K562 (cell line): Measurements from ENCODE around the gene MS4A8. TPM values are rescaled to one million over a fixed set of nuclear protein-coding genes. Genes with fewer than 3 reads are reported as not detected.

Source experiments
- BMI1 ChIP-seq: fragments of 150-350 bp; IDR thresholded peaks from 2 replicates; pipeline ENCODE4 v1.6.1; 2014; ENCODE audit warnings: low read length
- CBX2 ChIP-seq: fragments of 200-600 bp; sonication (generic); IDR thresholded peaks from one replicate; pipeline ENCODE4 v1.6.1; 2012; ENCODE audit warnings: mild to moderate bottlenecking, low read length, inconsistent platforms; ENCODE audit not compliant: insufficient read depth, poor library complexity, severe bottlenecking
- CTBP1 ChIP-seq: fragments of 450-650 bp; IDR thresholded peaks from 2 replicates; pipeline ENCODE4 v1.6.1; 2016; ENCODE audit warnings: borderline replicate concordance
- FOXJ2 ChIP-seq: fragments of 200-800 bp; sonication (Bioruptor generic); IDR thresholded peaks from 2 replicates; pipeline ENCODE4 v1.6.1; 2016; ENCODE audit warnings: missing genetic modification characterization, missing compliant biosample characterization
- GABPB1 ChIP-seq: sonication (generic); formaldehyde crosslinking; IDR thresholded peaks from 2 replicates; pipeline ENCODE4 v1.8.0; 2022; ENCODE audit warnings: mild to moderate bottlenecking, missing genetic modification reagents
- MYC ChIP-seq, 2 experiments: fragments of 250-450 bp in 1 of 2; sonication (Bioruptor Pico) in 1 of 2; IDR thresholded peaks; 2 replicates each; pipeline versions ENCODE4 v1.5.1 to v1.6.1; 2012 to 2021; ENCODE audit warnings: low read depth in 2 of 2, borderline replicate concordance in 1 of 2, improper control_type of control experiment in 1 of 2, low read length in 1 of 2, mild to moderate bottlenecking in 1 of 2, moderate library complexity in 1 of 2
- NCOA1 ChIP-seq: fragments of 450-650 bp; IDR thresholded peaks from 2 replicates; pipeline ENCODE4 v1.6.1; 2016; ENCODE audit warnings: low read depth
- NR1H2 ChIP-seq: sonication (generic); formaldehyde crosslinking; IDR thresholded peaks from 2 replicates; pipeline ENCODE4 v1.4.0; 2020; ENCODE audit warnings: mild to moderate bottlenecking, missing genetic modification reagents
- NR3C1 ChIP-seq: sonication (generic); formaldehyde crosslinking; IDR thresholded peaks from 2 replicates; pipeline ENCODE4 v1.8.1; 2022; ENCODE audit warnings: missing genetic modification reagents
- PTTG1 ChIP-seq: fragments of 450-650 bp; IDR thresholded peaks from 2 replicates; pipeline ENCODE4 v1.6.1; 2016; ENCODE audit warnings: low read depth, mild to moderate bottlenecking, missing genetic modification characterization, missing compliant biosample characterization
- RBM25 ChIP-seq: fragments of 200-400 bp; formaldehyde crosslinking; IDR thresholded peaks from 2 replicates; pipeline ENCODE4 v1.6.1; 2018; ENCODE audit warnings: low read length, low read depth, moderate library complexity; ENCODE audit not compliant: severe bottlenecking
- SOX6 ChIP-seq: fragments of 450-650 bp; IDR thresholded peaks from 2 replicates; pipeline ENCODE4 v1.6.1; 2014; ENCODE audit warnings: mild to moderate bottlenecking
- STAT5A ChIP-seq: IDR thresholded peaks from 2 replicates; pipeline ENCODE4 v1.6.1; 2012; ENCODE audit warnings: low read length, inconsistent platforms, borderline replicate concordance
- TEAD2 ChIP-seq: fragments of 450-650 bp; IDR thresholded peaks from 2 replicates; pipeline ENCODE4 v1.6.1; 2016; ENCODE audit warnings: missing genetic modification characterization, control low read depth, missing compliant biosample characterization
- ZNF23 ChIP-seq: fragments of 250-450 bp; sonication (Bioruptor Pico); IDR thresholded peaks from 2 replicates; pipeline ENCODE4 v1.4.0; 2020; ENCODE audit warnings: mild to moderate bottlenecking
- ZNF431 ChIP-seq: sonication (generic); formaldehyde crosslinking; IDR thresholded peaks from 2 replicates; pipeline ENCODE4 v1.8.0; 2022; ENCODE audit warnings: mild to moderate bottlenecking, missing genetic modification reagents
- ZNF717 ChIP-seq: fragments of 250-450 bp; sonication (Bioruptor Pico); IDR thresholded peaks from 2 replicates; pipeline ENCODE4 v1.5.0; 2021
- ZNF75A ChIP-seq: fragments of 450-650 bp; formaldehyde crosslinking; IDR thresholded peaks from 2 replicates; pipeline ENCODE4 v1.4.0; 2020; ENCODE audit warnings: mild to moderate bottlenecking
- ZNF785 ChIP-seq: fragments of 250-450 bp; sonication (Bioruptor Pico); IDR thresholded peaks from 2 replicates; pipeline ENCODE4 v1.4.0; 2020; ENCODE audit warnings: mild to moderate bottlenecking
- polyA plus RNA-seq, 8 experiments: library from polyadenylated mRNA; depleted of rRNA in 4 of 8; stranded (reverse) in 5 of 8; unstranded in 3 of 8; fragments of >200 nt; fragmentation: Nextera tagmentation in 2 of 8; fragmentation: Illumina TruSeq in 1 of 8; extraction: Ambion mirVana in 2 of 8; extraction: Trizol in 1 of 8; gene quantifications; 2 replicates each; pipeline versions ENCODE4 v1.2.1 to v1.2.3, GENCODE V29; 2011 to 2014; ENCODE audit warnings: inconsistent platforms in 1 of 8, missing spikeins in 1 of 8
- total RNA-seq, 7 experiments: library from RNA; depleted of rRNA in 6 of 7; stranded (reverse); fragments of >200 nt in 6 of 7; fragmentation: Illumina TruSeq in 2 of 7; extraction: Trizol in 2 of 7; gene quantifications; 2 replicates each; pipeline versions ENCODE4 v1.2.1 to v1.2.3, GENCODE V29; 2011 to 2021; ENCODE audit warnings: low replicate concordance in 1 of 7
- TF ChIP-seq, protein P1 (sequence below): fragments of 250-450 bp; sonication (Bioruptor Pico); IDR thresholded peaks from 2 replicates; pipeline ENCODE4 v1.4.0; 2020; ENCODE audit warnings: borderline replicate concordance
- TF ChIP-seq, protein P2 (sequence below): fragments of 250-450 bp; sonication (Bioruptor Pico); IDR thresholded peaks from 2 replicates; pipeline ENCODE4 v1.4.0; 2020; ENCODE audit warnings: mild to moderate bottlenecking, moderate library complexity, borderline replicate concordance
- TF ChIP-seq, protein P3 (sequence below): fragments of 450-650 bp; formaldehyde crosslinking; IDR thresholded peaks from 2 replicates; pipeline ENCODE4 v1.4.0; 2022; ENCODE audit warnings: mild to moderate bottlenecking, moderate library complexity
- TF ChIP-seq, protein P4 (sequence below), 2 experiments: fragments of 250-450 bp in 1 of 2; fragments of 450-650 bp in 1 of 2; sonication (Bioruptor Pico) in 1 of 2; IDR thresholded peaks; 2 replicates each; pipeline versions ENCODE4 v1.6.1 to v1.8.0; 2016 to 2021; ENCODE audit warnings: mild to moderate bottlenecking in 2 of 2, moderate library complexity in 2 of 2, missing compliant biosample characterization in 1 of 2, missing genetic modification characterization in 1 of 2

MS4A8 gene
- total and polyA plus RNA-seq, 9 of the 15 experiments (the other 6 are each of a cell fraction or from before 2014, with no cell fraction given), result not detected

DNA sequence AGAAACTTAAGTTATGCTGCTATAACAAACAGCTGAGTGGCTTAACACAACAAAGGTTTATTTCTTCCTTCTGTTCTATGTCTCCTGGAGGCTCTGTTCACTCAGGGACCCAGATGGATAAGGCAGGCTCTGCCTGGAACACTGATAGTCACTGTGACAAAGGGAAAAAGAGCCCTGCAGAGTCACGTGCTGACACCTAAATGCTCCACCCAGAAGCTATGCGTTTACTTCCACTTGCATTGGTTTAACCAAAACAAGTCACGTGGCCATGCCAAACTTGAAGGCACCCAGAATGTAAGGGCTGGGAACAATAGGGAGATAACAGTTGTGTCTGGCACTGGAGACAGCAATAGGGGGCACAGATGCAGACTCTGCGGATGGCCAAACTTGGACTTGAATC lies 53.9 kb downstream of the MS4A8 start (continued):
- TF ChIP-seq NCOA1 (no peak), BMI1 (no peak), ZNF75A (CRISPR knock-in tag) (no peak), TEAD2 (tag) (no peak), FOXJ2 (tag) (no peak), CTBP1 (no peak), NR3C1 (CRISPR knock-in tag) (no peak), GABPB1 (CRISPR knock-in tag) (no peak), PTTG1 (no peak), ZNF785 (CRISPR knock-in tag) (no peak), ZNF23 (CRISPR knock-in tag) (no peak), SOX6 (peak; percentile 52; the same call in 1 of the 2 replicates), ZNF717 (CRISPR knock-in tag) (no peak), CBX2 (no peak), NR1H2 (CRISPR knock-in tag) (no peak), ZNF431 (no peak), MYC (IDR thresholded peaks at IDR 0.05; ENCODE audit: low read depth, low read length) (no peak), MYC (CRISPR knock-in tag; IDR thresholded peaks at IDR 0.05; ENCODE audit: borderline replicate concordance, low read depth) (no peak), RBM25 (no peak), STAT5A (no peak)
- TF ChIP-seq, protein P1, sequence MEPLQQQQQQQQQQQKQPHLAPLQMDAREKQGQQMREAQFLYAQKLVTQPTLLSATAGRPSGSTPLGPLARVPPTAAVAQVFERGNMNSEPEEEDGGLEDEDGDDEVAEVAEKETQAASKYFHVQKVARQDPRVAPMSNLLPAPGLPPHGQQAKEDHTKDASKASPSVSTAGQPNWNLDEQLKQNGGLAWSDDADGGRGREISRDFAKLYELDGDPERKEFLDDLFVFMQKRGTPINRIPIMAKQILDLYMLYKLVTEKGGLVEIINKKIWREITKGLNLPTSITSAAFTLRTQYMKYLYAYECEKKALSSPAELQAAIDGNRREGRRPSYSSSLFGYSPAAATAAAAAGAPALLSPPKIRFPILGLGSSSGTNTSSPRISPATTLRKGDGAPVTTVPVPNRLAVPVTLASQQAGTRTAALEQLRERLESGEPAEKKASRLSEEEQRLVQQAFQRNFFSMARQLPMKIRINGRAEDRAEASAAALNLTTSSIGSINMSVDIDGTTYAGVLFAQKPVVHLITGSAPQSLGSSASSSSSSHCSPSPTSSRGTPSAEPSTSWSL (CRISPR knock-in tag), result no peak
- TF ChIP-seq, protein P2, sequence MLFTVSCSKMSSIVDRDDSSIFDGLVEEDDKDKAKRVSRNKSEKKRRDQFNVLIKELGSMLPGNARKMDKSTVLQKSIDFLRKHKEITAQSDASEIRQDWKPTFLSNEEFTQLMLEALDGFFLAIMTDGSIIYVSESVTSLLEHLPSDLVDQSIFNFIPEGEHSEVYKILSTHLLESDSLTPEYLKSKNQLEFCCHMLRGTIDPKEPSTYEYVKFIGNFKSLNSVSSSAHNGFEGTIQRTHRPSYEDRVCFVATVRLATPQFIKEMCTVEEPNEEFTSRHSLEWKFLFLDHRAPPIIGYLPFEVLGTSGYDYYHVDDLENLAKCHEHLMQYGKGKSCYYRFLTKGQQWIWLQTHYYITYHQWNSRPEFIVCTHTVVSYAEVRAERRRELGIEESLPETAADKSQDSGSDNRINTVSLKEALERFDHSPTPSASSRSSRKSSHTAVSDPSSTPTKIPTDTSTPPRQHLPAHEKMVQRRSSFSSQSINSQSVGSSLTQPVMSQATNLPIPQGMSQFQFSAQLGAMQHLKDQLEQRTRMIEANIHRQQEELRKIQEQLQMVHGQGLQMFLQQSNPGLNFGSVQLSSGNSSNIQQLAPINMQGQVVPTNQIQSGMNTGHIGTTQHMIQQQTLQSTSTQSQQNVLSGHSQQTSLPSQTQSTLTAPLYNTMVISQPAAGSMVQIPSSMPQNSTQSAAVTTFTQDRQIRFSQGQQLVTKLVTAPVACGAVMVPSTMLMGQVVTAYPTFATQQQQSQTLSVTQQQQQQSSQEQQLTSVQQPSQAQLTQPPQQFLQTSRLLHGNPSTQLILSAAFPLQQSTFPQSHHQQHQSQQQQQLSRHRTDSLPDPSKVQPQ (CRISPR knock-in tag), result no peak
- TF ChIP-seq, protein P3, sequence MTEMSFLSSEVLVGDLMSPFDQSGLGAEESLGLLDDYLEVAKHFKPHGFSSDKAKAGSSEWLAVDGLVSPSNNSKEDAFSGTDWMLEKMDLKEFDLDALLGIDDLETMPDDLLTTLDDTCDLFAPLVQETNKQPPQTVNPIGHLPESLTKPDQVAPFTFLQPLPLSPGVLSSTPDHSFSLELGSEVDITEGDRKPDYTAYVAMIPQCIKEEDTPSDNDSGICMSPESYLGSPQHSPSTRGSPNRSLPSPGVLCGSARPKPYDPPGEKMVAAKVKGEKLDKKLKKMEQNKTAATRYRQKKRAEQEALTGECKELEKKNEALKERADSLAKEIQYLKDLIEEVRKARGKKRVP, result no peak
- TF ChIP-seq, protein P4, sequence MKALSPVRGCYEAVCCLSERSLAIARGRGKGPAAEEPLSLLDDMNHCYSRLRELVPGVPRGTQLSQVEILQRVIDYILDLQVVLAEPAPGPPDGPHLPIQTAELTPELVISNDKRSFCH (CRISPR knock-in tag; IDR thresholded peaks at IDR 0.05), result no peak
- TF ChIP-seq, protein P4 (tag; IDR thresholded peaks at IDR 0.05), result no peak
